ENCODE data around the gene RSBN1.
"Not testable (repeated sequence)": the region's sequence is repeated elsewhere in the genome, so short reads cannot be mapped to it uniquely, and the experiment has no call there.

Gene RSBN1

DNA sequence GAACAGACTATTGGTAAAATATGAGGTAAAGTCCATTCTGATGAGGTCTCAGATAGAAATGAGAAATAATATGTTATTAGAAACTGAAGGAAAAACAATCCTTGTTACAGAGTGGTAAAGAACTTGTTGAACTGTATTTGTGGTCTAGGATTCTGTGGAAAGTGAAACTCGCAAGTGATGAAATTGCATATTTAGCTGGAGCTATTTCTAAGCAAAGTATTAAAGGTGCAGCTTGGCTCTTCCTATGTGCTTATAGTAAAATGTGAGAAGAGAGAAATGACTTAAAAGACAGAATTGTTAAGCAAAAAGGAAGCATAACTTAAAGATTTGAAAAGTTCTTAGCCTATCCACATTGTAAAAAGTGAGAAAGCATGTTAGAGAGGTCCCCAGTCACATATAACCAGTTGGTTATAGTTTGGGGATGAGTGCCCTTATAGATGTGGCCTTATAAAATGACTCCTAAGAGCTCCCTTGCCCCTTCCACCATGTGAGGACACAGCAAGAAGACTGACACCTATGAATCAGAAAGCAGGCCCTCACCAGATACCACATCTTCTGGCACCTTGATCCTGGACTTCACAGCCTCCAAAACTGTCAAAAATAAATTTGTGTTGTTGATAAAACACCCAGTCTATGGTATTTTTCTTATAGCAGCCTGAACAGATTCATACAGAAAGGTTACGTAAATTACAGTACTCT lies 77.8 kb downstream of the RSBN1 start:
- DNase-seq, result no peak

DNA sequence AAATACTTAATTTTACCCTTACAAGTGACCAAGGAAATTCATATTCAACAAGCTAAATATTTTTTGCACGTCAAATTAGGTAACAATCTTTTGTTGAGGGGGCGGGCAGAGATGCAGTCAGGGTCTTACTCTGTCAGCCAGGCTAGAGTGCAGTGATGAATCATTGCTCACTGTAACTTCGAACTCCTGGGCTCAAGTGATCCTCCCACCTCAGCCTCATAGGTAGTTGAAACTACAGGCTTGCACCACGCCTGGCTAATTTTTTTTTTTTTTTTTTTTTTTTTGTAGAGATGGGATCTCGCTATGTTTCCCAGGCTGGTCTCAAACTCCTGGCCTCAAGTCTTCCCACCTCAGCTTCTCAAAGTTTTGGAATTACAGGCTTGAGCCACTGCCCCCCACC lies 79.5 kb downstream of the RSBN1 start:
- DNase-seq, result no peak

DNA sequence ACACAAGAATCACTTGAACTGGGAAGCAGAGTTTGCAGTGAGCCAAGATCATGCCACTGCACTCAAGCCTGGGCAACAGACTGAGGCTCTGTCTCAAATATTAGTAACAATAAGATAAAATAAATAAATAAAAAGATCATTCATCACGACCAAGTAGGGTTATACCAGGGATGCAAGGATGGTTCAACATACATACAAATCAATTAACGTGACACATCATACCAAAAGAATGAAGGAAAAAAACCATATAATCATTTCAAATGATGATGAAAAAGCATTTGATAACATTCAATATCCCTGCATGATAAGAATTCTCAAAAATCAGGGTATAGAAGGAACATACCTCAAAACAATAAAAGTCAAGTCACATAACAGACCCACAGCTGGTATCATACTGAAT lies 91.3 kb downstream of the RSBN1 start:
- DNase-seq, result no peak

DNA sequence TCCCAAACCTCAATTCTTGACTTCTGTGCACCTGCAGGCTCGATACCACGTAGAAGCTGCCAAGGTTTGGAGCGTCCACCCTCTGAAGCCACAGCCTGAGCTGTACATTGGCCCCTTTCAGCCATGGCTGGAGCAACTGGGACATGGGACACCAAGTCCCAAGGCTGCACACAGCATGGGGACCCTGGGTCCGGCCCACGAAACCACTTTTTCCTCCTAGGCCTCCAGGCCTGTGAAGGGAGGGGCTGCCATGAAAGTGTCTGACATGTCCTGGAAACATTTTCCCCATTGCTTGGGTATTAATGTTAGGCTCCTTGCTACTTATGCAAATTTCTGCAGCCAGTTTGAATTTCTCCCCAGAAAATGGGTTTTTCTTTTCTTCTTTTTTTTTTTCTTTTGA lies 93.7 kb downstream of the RSBN1 start:
- DNase-seq, result not testable (repeated sequence)

DNA sequence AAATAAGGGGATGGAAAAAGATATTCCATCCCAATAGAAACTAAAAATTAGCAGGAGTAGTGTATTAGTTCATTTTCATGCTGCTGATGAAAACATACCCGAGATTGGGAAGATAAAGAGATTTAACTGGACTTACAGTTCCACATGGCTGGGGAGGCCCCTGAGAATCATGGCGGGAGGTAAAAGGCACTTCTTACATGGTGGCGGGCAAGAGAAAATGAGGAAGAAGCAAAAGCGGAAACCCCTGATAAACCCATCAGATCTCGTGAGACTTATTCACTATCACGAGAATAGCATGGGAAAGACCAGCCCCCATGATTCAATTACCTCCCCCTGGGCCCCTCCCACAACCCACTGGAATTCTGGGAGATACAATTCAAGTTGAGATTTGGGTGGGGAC lies 94.8 kb downstream of the RSBN1 start:
- DNase-seq, result not testable (repeated sequence)

DNA sequence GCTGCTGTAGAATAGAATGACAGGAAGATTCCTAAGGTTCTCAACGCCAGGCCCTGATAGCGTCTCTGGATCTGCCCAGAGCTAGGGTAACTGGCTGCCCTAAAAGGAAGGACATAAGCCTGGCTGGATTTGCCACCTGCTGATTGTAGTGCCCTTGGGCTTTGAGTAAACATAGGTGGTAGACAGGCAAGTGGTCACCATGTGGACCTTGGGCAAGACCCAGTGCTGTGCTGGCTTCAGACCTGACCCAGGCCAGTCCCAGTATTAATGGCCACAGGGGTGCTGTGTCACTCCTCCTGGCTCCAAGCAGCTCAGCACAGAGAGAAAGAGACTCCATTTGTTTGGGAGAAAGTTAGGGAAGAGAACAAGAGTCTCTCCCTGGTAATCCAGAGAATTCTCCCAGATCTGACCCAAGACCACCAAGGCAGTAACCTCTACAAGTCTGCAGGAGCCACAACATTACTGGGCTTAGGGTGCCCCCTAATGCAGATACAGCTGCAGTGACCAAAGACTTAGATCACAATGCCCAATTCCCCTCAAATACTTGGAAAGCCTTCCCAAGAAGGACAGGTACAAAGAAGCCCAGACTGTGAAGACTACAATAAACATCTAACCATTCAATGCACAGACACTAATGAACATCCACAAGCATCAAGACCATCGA lies 97.5 kb downstream of the RSBN1 start:
- no peak for DNase-seq
